GM12878 (cell line): ENCODE results near the gene COPB1. TPM values are rescaled to one million over a fixed set of nuclear protein-coding genes. Genes with fewer than 3 reads are reported as not detected.

ENCODE experiments used
- ATAC-seq: fragments of 200-7000 bp; cut with Tn5 transposase; 3 replicates; pipeline ENCODE4 v1.9.1; 2020; ENCODE audit warnings: mild to moderate bottlenecking, moderate library complexity
- BruUV-seq: library from RNA; stranded (reverse); fragments of 400-500 nt; replicated peaks from 2 replicates; lab custom pipeline; 2021; lab: Mats Ljungman, UMichigan
- CTCF ChIA-PET: fragments of 300-600 bp; sonication (Branson Sonifier 250); formaldehyde crosslinking; extraction: SDS; loops from one replicate; lab custom pipeline; 2021; ENCODE audit warnings: inconsistent platforms; lab: Yijun Ruan, JAX
- POLR2A ChIA-PET: fragments of 350-600 bp; formaldehyde crosslinking; extraction: SDS; loops from one replicate; lab custom pipeline; 2021; ENCODE audit warnings: inconsistent platforms; lab: Charles Lee
- RAD21 ChIA-PET: fragments of 300-600 bp; sonication (Branson Sonifier 250); formaldehyde crosslinking; loops from one replicate; lab custom pipeline; 2023; ENCODE audit warnings: antibody characterized with exemption; ENCODE audit not compliant: unreplicated experiment; lab: Charles Lee
- SMC1A ChIA-PET: fragments of 300-600 bp; sonication (Branson Sonifier 250); formaldehyde crosslinking; loops from one replicate; lab custom pipeline; 2023; ENCODE audit not compliant: unreplicated experiment, uncharacterized antibody; lab: Charles Lee
- DNase-seq: peaks from one replicate; pipeline ENCODE4 v3.0.0-alpha.2; 2011; ENCODE audit warnings: low read depth, low spot score
- FAIRE-seq: peaks from 3 replicates; lab custom pipeline; 2011; peaks lifted over from hg19 to GRCh38; lab: Jason Lieb, UNC
- H2AFZ ChIP-seq: 2 replicates; pipeline ENCODE4 v1.6.0; 2011; ENCODE audit warnings: low read depth, low read length, control low read depth; ENCODE audit not compliant: control insufficient read depth
- H3K27ac ChIP-seq: 2 replicates; pipeline ENCODE4 v1.5.1; 2011; ENCODE audit warnings: control low read depth; ENCODE audit not compliant: control insufficient read depth, insufficient read depth
- H3K27me3 ChIP-seq, 2 experiments: replicated peaks in 1 of 2; 2 replicates each; pipeline versions ENCODE4 v1.6.0 to v1.6.1; 2011; ENCODE audit warnings: low read length in 1 of 2; ENCODE audit not compliant: control insufficient read depth in 2 of 2, insufficient read depth in 2 of 2
- H3K36me3 ChIP-seq, 2 experiments: 2 replicates each; pipeline ENCODE4 v1.5.1; 2011; ENCODE audit warnings: low read length in 1 of 2; ENCODE audit not compliant: control insufficient read depth in 2 of 2, insufficient read depth in 2 of 2
- H3K4me1 ChIP-seq: 2 replicates; pipeline ENCODE4 v1.6.1; 2011; ENCODE audit warnings: mild to moderate bottlenecking, low read length, moderate library complexity, mixed read lengths; ENCODE audit not compliant: control insufficient read depth, insufficient read depth
- H3K4me2 ChIP-seq: 2 replicates; pipeline ENCODE4 v1.6.0; 2011; ENCODE audit warnings: control low read depth; ENCODE audit not compliant: control insufficient read depth, insufficient read depth
- H3K4me3 ChIP-seq: fragments of 200-600 bp; sonication (generic); 2 replicates; pipeline ENCODE4 v1.5.1; 2016
- H3K79me2 ChIP-seq: 2 replicates; pipeline ENCODE4 v1.6.0; 2011; ENCODE audit warnings: low read length; ENCODE audit not compliant: control insufficient read depth, insufficient read depth
- H3K9ac ChIP-seq: 2 replicates; pipeline ENCODE4 v1.8.0; 2011; ENCODE audit warnings: low read length, control low read depth, mixed read lengths; ENCODE audit not compliant: control insufficient read depth, insufficient read depth
- H3K9me3 ChIP-seq: replicated peaks from 3 replicates; pipeline ENCODE4 v1.5.1; 2011; ENCODE audit warnings: mild to moderate bottlenecking, low read length; ENCODE audit not compliant: control insufficient read depth, insufficient read depth
- H4K20me1 ChIP-seq: 2 replicates; pipeline ENCODE4 v1.6.0; 2011; ENCODE audit not compliant: control insufficient read depth, insufficient read depth
- ASH2L ChIP-seq: fragments of 300-600, 200-600 bp; sonication (generic); IDR thresholded peaks from 2 replicates; pipeline ENCODE4 v1.6.1; 2017; ENCODE audit warnings: low read depth, mild to moderate bottlenecking, borderline replicate concordance
- BACH1 ChIP-seq: fragments of 450-650 bp; IDR thresholded peaks from 2 replicates; pipeline ENCODE4 v1.6.1; 2017; ENCODE audit warnings: mild to moderate bottlenecking, borderline replicate concordance
- BHLHE40 ChIP-seq, 2 experiments: fragments of 450-650 bp in 1 of 2; IDR thresholded peaks; 2 replicates each; pipeline ENCODE4 v1.6.1; 2011 to 2017; ENCODE audit warnings: low read depth in 2 of 2, borderline replicate concordance in 1 of 2, improper control_type of control experiment in 1 of 2, low read length in 1 of 2, mild to moderate bottlenecking in 1 of 2
- CHD1 ChIP-seq: IDR thresholded peaks from 2 replicates; pipeline ENCODE4 v1.6.1; 2012; ENCODE audit warnings: low read depth, low read length, improper control_type of control experiment
- CHD4 ChIP-seq: fragments of 200-600 bp; sonication (generic); IDR thresholded peaks from 2 replicates; pipeline ENCODE4 v1.6.1; 2016; ENCODE audit warnings: mild to moderate bottlenecking
- EED ChIP-seq: sonication (generic); IDR thresholded peaks from 2 replicates; pipeline ENCODE4 v1.6.1; 2016; ENCODE audit warnings: antibody characterized with exemption, low read depth
- EP300 ChIP-seq, 2 experiments: fragments of 150-350 bp in 1 of 2; IDR thresholded peaks; 2 replicates each; pipeline ENCODE4 v1.6.1; 2011 to 2012; ENCODE audit warnings: low read depth in 2 of 2, low read length in 2 of 2, borderline replicate concordance in 1 of 2, improper control_type of control experiment in 1 of 2, inconsistent platforms in 1 of 2; ENCODE audit not compliant: control insufficient read depth in 1 of 2
- HCFC1 ChIP-seq: fragments of 150-350 bp; IDR thresholded peaks from 2 replicates; pipeline ENCODE4 v1.6.1; 2014; ENCODE audit warnings: low read length
- IRF4 ChIP-seq: IDR thresholded peaks from 2 replicates; pipeline ENCODE4 v1.6.1; 2011; ENCODE audit warnings: low read depth, low read length
- MYB ChIP-seq: fragments of 150-350 bp; IDR thresholded peaks from 2 replicates; pipeline ENCODE4 v1.6.1; 2014; ENCODE audit warnings: mild to moderate bottlenecking, low read depth, low read length, borderline replicate concordance
- NR2F1 ChIP-seq: fragments of 450-650 bp; conservative IDR thresholded peaks from 2 replicates; pipeline ENCODE4 v1.6.1; 2017; ENCODE audit warnings: mild to moderate bottlenecking
- POLR2AphosphoS5 ChIP-seq: IDR thresholded peaks from 2 replicates; pipeline ENCODE4 v1.6.1; 2011; ENCODE audit warnings: mild to moderate bottlenecking, low read length, inconsistent platforms
- ZNF384 ChIP-seq: IDR thresholded peaks from 2 replicates; pipeline ENCODE4 v1.6.1; 2012; ENCODE audit warnings: low read depth, mild to moderate bottlenecking, low read length, improper control_type of control experiment, borderline replicate concordance
- ZNF592 ChIP-seq: fragments of 450-650 bp; IDR thresholded peaks from 2 replicates; pipeline ENCODE4 v1.6.1; 2017; ENCODE audit warnings: mild to moderate bottlenecking, moderate library complexity
- WGBS: methylation state at CpG from one replicate; pipeline ENCODE4 v1.1.6; 2016; ENCODE audit warnings: low lambda C conversion rate; ENCODE audit not compliant: insufficient replicate concordance, insufficient coverage; ENCODE audit errors: missing lambda C conversion rate; 5-methylcytosine and 5-hydroxymethylcytosine counted together
- in situ Hi-C: fragments of 300-500 bp; cut with MboI; formaldehyde crosslinking; loops from 9 replicates; pipeline ENCODE4 v1.14.3; 2018; ENCODE audit warnings: mixed read lengths
- intact Hi-C: fragments of 100-400 bp; cut with micrococcal nuclease; formaldehyde crosslinking; loops from one replicate; pipeline ENCODE4 v1.14.2; 2022; ENCODE audit not compliant: unreplicated experiment
- polyA plus RNA-seq, 11 experiments: library from polyadenylated mRNA; depleted of rRNA in 4 of 11; unstranded in 6 of 11; stranded (reverse) in 5 of 11; fragments of >200 nt; fragmentation: Nextera tagmentation in 4 of 11; fragmentation: Illumina TruSeq in 1 of 11; extraction: Ambion mirVana in 4 of 11; extraction: Trizol in 1 of 11; gene quantifications; 1 replicate in 1 of 11; 2 replicates in 10 of 11; pipeline versions ENCODE4 v1.2.1 to v1.2.3, GENCODE V29; 2011 to 2016; ENCODE audit warnings: inconsistent platforms in 2 of 11, missing spikeins in 2 of 11, low read depth in 1 of 11
- total RNA-seq, 4 experiments: library from RNA; depleted of rRNA in 3 of 4; stranded (reverse); fragments of >200 nt in 3 of 4; fragmentation: Illumina TruSeq in 1 of 4; extraction: Trizol in 1 of 4; gene quantifications; 2 replicates each; pipeline versions ENCODE4 v1.2.1 to v1.2.3, GENCODE V29; 2013 to 2021
- TF ChIP-seq, protein P1 (sequence below): IDR thresholded peaks from 2 replicates; pipeline ENCODE4 v1.6.1; 2011; ENCODE audit warnings: low read depth, mild to moderate bottlenecking, low read length, moderate library complexity, borderline replicate concordance; ENCODE audit errors: extremely low read depth
- TF ChIP-seq, protein P2 (sequence below): fragments of 450-650 bp; formaldehyde crosslinking; IDR thresholded peaks from 2 replicates; pipeline ENCODE4 v1.5.0; 2022; ENCODE audit warnings: mild to moderate bottlenecking, missing genetic modification characterization

Gene COPB1
- total and polyA plus RNA-seq, 10 of the 15 experiments (the other 5 are each of a cell fraction or from before 2014, with no cell fraction given) = 67.0 to 149 (median 109) TPM

DNA sequence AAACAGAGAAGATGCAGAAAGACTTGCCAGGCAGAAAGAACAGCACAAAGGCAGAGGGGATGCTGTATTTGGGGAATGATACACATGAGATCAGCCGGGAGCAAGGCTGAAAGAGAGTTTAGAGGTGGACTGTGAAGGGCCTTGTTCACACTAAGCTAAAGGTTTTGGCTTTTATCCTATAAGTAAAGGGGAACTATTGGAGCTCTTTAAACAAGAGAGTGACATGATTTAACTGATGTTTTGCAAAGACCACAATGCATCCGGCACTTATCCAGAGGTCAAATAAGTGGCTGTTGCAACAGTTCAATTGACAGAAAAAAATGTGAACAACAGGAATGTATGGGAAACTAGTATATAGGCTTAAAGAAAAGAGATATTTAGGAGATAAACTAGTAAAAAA lies 76.0 kb downstream of the COPB1 start (continued):
- TF ChIP-seq ZNF592 = no peak
- no peak for TF ChIP-seq ASH2L
- TF ChIP-seq, protein P1, sequence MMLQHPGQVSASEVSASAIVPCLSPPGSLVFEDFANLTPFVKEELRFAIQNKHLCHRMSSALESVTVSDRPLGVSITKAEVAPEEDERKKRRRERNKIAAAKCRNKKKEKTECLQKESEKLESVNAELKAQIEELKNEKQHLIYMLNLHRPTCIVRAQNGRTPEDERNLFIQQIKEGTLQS = no peak
- TF ChIP-seq EED = no peak

- H3K79me2 ChIP-seq = no peaks in the 10 kb centered on the region
- POLR2A ChIA-PET = interaction anchor here (0.7 kb wide), 1 partner anchor 77 kb away, joined by 9 read pairs; no protein-coding TSS in a partner anchor
- no peak for ATAC-seq
- H3K9ac ChIP-seq = no peak overlapping the region
- no peaks in the 10 kb centered on the region for H3K27me3 ChIP-seq
- H3K4me2 ChIP-seq = no peak overlapping the region
- H4K20me1 ChIP-seq = no peaks in the 10 kb centered on the region
- intact Hi-C loops = no loop called here
- H2AFZ ChIP-seq = no peak overlapping the region
- CTCF ChIA-PET = interaction anchor here (1.2 to 3.1 kb wide), 3 partner anchors 10 to 122 kb away, joined by 5 to 12 read pairs (median 7); no protein-coding TSS in a partner anchor
- SMC1A ChIA-PET = no interaction called here
- no peaks in the 10 kb centered on the region for H3K4me1 ChIP-seq
- 0% methylated on average over 1 of the region's 2 CpGs for WGBS
- no peaks in the 10 kb centered on the region for H3K9me3 ChIP-seq
- in situ Hi-C loops = loop anchor here (25.0 kb wide), 1 partner anchor 460 kb away; the partner anchor contains the start of gene SPON1
- RAD21 ChIA-PET = interaction anchor here (0.9 to 1.4 kb wide), 4 partner anchors 32 to 122 kb away, joined by 3 to 7 read pairs (median 4); no protein-coding TSS in a partner anchor
- H3K27ac ChIP-seq = no peak overlapping the region
- FAIRE-seq = no peak
- no peak overlapping the region for H3K4me3 ChIP-seq
- no peak for DNase-seq
- H3K36me3 ChIP-seq = no peaks in the 10 kb centered on the region
- BruUV-seq = no TSS peak
- TF ChIP-seq BACH1 = no peak
- no peak for TF ChIP-seq EP300 (IDR thresholded peaks at IDR 0.05; ENCODE audit: borderline replicate concordance in 1 of 2, control insufficient read depth in 1 of 2, low read depth in 2 of 2, low read length in 2 of 2)
- TF ChIP-seq NR2F1 = no peak
- no peak for TF ChIP-seq IRF4
- no peak for TF ChIP-seq BHLHE40 (IDR thresholded peaks at IDR 0.05; ENCODE audit: borderline replicate concordance in 1 of 2, low read depth in 2 of 2, low read length in 1 of 2)
- TF ChIP-seq, protein P2, sequence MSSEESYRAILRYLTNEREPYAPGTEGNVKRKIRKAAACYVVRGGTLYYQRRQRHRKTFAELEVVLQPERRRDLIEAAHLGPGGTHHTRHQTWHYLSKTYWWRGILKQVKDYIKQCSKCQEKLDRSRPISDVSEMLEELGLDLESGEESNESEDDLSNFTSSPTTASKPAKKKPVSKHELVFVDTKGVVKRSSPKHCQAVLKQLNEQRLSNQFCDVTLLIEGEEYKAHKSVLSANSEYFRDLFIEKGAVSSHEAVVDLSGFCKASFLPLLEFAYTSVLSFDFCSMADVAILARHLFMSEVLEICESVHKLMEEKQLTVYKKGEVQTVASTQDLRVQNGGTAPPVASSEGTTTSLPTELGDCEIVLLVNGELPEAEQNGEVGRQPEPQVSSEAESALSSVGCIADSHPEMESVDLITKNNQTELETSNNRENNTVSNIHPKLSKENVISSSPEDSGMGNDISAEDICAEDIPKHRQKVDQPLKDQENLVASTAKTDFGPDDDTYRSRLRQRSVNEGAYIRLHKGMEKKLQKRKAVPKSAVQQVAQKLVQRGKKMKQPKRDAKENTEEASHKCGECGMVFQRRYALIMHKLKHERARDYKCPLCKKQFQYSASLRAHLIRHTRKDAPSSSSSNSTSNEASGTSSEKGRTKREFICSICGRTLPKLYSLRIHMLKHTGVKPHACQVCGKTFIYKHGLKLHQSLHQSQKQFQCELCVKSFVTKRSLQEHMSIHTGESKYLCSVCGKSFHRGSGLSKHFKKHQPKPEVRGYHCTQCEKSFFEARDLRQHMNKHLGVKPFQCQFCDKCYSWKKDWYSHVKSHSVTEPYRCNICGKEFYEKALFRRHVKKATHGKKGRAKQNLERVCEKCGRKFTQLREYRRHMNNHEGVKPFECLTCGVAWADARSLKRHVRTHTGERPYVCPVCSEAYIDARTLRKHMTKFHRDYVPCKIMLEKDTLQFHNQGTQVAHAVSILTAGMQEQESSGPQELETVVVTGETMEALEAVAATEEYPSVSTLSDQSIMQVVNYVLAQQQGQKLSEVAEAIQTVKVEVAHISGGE = no peak
- TF ChIP-seq CHD1 = no peak
- no peak for TF ChIP-seq POLR2AphosphoS5
- no peak for TF ChIP-seq MYB
- TF ChIP-seq CHD4 = no peak
- no peak for TF ChIP-seq ZNF384
- no peak for TF ChIP-seq HCFC1
These were observed 76.8 kb downstream of the COPB1 start for GRCh38 chr11:14422814-14423182.
